RWPE1 (cell line): ENCODE results near the gene OSBPL9.

ENCODE experiments used
- CTCF ChIA-PET: fragments of 350-600 bp; sonication (Branson Sonifier 250); formaldehyde crosslinking; extraction: SDS; loops from one replicate; lab custom pipeline; 2021; lab: Yijun Ruan, JAX
- POLR2A ChIA-PET: fragments of 400-600 bp; formaldehyde crosslinking; extraction: SDS; loops from one replicate; lab custom pipeline; 2020; ENCODE audit warnings: antibody characterized with exemption; ENCODE audit not compliant: low non-redundant PET; lab: Yijun Ruan, JAX
- DNase-seq: peaks from one replicate; pipeline ENCODE4 v3.0.0; 2012; ENCODE audit warnings: low spot score
- H3K27ac ChIP-seq: fragments of 450-650 bp; 2 replicates; pipeline ENCODE4 v1.5.1; 2017
- TF ChIP-seq, protein P1 (sequence below): fragments of 450-650 bp; conservative IDR thresholded peaks from 2 replicates; pipeline ENCODE4 v1.5.1; 2017; ENCODE audit warnings: low read depth, mild to moderate bottlenecking

Gene OSBPL9

DNA sequence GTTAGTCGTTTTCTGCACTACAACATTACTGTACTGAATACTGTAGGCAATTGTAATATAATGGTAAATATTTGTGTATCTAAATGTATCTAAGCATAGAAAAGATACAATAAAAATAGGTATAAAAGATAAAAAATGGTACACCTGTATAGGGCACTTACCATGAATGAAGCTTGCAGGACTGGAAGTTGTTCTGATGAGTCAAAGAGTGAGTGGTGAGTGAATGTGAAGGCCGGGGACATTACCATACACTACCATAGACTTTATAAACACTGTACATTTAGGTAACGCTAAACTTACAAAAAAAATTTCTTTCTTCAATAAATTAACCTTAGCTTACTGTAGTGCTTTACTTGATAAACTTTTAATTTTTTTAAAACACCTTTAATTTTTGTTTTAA is 13.5 kb downstream of the OSBPL9 start:
- POLR2A ChIA-PET: no interaction called here
- TF ChIP-seq, protein P1, sequence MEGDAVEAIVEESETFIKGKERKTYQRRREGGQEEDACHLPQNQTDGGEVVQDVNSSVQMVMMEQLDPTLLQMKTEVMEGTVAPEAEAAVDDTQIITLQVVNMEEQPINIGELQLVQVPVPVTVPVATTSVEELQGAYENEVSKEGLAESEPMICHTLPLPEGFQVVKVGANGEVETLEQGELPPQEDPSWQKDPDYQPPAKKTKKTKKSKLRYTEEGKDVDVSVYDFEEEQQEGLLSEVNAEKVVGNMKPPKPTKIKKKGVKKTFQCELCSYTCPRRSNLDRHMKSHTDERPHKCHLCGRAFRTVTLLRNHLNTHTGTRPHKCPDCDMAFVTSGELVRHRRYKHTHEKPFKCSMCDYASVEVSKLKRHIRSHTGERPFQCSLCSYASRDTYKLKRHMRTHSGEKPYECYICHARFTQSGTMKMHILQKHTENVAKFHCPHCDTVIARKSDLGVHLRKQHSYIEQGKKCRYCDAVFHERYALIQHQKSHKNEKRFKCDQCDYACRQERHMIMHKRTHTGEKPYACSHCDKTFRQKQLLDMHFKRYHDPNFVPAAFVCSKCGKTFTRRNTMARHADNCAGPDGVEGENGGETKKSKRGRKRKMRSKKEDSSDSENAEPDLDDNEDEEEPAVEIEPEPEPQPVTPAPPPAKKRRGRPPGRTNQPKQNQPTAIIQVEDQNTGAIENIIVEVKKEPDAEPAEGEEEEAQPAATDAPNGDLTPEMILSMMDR: no peak

GRCh38 chr1:51630922-51631321 is 14.0 kb downstream of the OSBPL9 start:
- ChIA-PET POLR2A (no interaction called here), CTCF (interaction anchor here (0.5 to 0.7 kb wide), 2 partner anchors 248 to 266 kb away, joined by 3 read pairs; no protein-coding TSS in a partner anchor)
- TF ChIP-seq, protein P1: no peak
- DNase-seq: no peak
- H3K27ac ChIP-seq: no peak overlapping the region

More for the DNA sequence above, 13.5 kb downstream of the OSBPL9 start:
- H3K27ac ChIP-seq: no peak overlapping the region
- DNase-seq: no peak
- CTCF ChIA-PET: interaction anchor here (0.7 kb wide), 1 partner anchor 248 kb away, joined by 3 read pairs; no protein-coding TSS in a partner anchor

DNA sequence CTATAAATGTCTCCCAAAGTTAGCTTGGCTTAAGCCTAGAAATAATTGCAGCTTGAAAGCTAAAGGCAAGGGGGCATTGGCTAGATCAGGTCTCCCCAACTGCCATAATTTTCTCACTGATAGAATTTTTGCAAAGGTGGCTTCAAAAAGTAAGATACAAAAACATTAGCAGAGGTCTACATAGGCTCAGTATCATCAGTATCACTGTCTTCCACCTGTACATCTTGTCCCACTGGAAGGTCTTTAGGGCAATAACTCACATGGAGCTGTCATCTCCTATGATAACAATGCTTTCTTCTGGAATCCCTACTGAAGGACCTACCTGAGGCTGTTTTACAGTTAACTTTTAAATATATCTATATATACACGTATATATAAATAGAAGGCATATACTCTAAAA is 14.9 kb downstream of the OSBPL9 start:
- TF ChIP-seq, protein P1: no peak
- no peak for DNase-seq
- CTCF ChIA-PET: no interaction called here
- POLR2A ChIA-PET: no interaction called here
- no peak overlapping the region for H3K27ac ChIP-seq

GRCh38 chr1:51634618-51635017 is 17.7 kb downstream of the OSBPL9 start:
- TF ChIP-seq, protein P1: no peak
- POLR2A ChIA-PET: no interaction called here
- DNase-seq: no peak
- CTCF ChIA-PET: interaction anchor here (0.6 kb wide), 1 partner anchor 601 kb away, joined by 4 read pairs; no protein-coding TSS in a partner anchor
- no peak overlapping the region for H3K27ac ChIP-seq

DNA sequence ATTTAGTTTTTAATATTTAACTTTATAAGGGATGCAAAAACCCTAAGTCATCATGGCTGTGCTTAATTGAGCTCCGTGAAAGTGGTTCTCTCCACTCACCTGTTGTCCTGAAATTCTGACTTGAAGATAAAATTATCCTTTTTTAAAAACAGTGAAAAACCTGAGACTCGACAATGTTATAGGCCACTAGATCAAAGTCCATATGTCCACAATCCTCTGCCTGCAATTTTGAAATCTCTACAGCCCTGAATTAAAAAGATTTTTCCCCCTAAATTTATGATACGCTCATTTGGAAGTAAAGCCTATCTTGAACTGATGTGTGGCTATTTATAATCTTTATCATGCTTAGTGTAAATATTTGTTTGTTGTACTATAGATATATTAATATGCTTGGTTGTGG is 18.7 kb downstream of the OSBPL9 start:
- ChIA-PET CTCF (interaction anchor here (0.6 kb wide), 1 partner anchor 162 kb away, joined by 3 read pairs; no protein-coding TSS in a partner anchor), POLR2A (no interaction called here)
- TF ChIP-seq, protein P1: no peak
- DNase-seq: no peak
- no peak overlapping the region for H3K27ac ChIP-seq

GRCh38 chr1:51636191-51636590 is 19.3 kb downstream of the OSBPL9 start:
- TF ChIP-seq, protein P1: no peak
- no peak for DNase-seq
- H3K27ac ChIP-seq: peak overlapping the region; percentile 64
- POLR2A ChIA-PET: interaction anchor here (0.7 kb wide), 1 partner anchor 23 kb away, joined by 3 read pairs; no protein-coding TSS in a partner anchor
- CTCF ChIA-PET: no interaction called here
